GM19324 (cell line): Measurements from ENCODE around the gene MVB12B.

Experiments used
- ATAC-seq: cut with Tn5 transposase; IDR thresholded peaks from one replicate; pipeline ENCODE4 v1.9.1; 2021; ENCODE audit warnings: mild to moderate bottlenecking, moderate library complexity; ENCODE audit not compliant: unreplicated experiment, low FRiP score

The MVB12B gene

DNA sequence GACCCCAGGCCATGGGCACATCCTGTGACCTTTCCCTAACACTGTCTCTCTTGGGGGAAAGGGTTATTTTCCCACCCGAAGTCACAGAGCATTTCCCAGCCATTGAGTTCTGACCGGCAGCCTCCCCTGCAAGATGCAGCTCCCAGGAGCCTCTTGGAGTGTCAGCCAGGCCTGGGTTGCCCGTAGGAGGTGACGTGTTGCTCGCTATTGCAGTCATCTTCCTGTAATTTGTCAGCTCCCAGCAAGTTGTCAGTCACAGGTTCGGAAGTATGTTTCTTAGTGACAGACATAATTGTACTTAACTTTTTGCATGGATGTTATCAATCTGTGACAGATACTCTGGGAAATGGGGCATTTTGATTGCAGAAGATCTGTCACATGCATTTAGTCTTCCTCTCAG lies 74.5 kb downstream of the MVB12B start:
- no peak for ATAC-seq

DNA sequence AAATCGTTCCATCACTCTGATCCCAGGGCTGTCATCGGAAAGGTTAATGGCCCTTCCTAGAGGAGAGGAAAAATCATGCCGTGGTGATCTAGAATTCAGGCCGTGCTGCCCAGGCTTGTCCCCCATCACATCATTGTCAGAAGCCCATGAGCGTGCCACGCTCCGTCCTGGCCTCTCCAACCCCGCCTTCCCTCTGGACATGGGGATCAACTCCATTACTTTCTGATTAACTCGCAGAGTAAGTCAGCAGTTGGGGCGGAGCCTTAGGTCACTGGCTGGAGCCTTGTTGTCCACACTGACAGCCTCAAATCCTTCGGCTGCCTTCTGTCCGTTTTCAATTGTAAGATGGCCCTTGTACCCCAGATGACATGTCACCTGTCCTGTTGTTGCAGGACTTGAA lies 75.0 kb downstream of the MVB12B start:
- ATAC-seq: no peak

DNA sequence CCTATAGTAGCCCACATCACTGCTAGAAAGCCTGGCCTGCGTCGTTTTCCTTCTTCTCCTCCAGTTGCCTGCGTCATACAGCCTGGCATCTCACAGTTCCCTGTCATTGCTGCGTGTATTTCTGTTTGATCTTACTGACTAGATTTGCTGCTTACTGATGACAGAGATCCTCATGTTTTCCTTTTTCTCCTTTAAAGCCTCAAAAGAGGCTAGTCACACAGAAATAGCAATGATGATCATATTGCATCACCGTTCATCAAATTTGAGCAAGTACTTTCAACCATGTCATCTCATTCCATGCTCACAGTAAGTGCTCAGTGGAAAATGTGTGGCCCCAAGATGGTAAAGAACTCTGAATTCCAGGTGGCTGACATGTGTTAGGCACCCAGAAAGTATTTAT lies 76.8 kb downstream of the MVB12B start:
- ATAC-seq: no peak

DNA sequence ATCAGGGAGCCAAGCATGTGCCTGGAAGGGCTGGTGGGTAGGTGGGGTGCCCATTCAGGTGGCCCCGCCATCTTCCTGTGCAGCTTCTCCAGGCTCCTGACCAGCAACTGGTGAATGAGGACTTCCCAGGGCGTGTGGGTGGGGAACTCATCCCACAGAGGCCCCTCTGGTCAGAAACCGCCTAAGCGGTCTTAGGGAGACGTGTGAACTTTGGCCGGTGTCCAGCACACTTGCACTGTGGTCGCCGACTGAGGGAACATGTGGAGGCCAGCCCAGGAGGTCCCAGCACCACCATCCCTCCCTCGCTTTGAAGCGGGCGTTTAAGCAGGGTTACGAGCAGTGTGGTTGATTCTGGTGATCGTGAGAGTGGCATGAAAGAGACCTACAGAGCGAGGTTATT lies 77.8 kb downstream of the MVB12B start:
- no peak for ATAC-seq

DNA sequence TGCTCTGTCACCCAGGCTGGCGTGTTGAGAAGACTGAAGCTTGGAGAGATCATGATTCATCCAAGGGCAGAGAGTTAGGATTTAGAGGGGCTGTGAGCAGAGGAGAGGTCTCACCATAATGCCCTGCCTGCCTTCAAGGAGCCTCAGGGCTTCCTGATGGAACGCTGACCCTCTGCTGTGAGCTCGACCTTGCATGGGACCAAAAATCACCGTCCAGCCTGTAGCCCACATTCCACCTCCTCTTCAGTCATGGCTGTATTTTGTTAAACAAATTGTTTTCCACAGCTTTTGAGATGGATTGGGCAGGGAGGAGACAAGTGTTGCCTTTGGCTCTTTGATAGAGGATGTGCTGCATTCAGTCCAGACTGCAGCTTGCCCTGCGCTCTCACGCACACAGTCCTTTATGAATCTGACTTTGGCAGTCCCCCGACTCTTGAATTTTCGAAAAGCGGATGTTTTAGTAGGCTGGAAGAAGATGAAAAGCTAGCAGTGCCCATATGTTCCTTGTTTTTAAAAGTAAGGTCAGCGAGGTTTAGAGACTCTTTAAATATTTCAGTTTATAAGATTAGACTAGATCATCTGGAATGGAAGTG lies 79.5 kb downstream of the MVB12B start:
- ATAC-seq: no peak

DNA sequence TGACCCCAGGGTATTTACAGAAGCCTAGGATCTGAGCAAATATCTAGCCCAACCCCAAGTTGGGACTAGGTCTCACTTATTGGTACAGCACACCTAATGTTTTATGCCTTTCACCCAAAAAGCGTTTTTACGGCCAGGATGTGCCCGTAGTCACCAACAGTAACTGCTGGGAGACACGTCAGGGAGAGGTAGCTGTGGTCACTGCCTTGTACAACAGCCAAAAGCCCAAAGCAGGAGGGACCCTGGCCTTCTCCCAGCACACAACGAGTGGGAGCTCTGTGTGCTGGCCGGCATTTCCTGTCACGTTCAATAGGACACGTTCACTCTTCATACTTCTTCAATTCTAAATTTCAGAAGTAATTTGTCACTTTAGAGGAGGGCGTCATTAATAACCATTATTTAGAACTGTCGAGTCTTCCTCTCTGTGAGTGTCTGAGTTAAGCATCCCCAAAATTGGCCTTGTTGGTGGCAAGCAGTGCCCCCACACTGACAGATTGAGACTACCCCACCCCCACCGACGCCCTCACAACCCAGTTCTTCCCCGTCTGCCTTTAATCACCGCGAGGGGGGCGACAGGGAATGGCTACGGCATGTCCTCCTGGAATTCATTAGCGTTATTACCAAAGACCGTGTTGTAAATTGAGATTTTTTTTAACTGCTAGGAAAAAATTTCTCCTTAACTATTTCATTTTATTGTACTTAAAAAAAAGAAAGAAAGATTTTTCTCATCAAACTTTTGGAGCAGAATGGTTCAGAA lies 80.7 kb downstream of the MVB12B start:
- ATAC-seq: no peak

DNA sequence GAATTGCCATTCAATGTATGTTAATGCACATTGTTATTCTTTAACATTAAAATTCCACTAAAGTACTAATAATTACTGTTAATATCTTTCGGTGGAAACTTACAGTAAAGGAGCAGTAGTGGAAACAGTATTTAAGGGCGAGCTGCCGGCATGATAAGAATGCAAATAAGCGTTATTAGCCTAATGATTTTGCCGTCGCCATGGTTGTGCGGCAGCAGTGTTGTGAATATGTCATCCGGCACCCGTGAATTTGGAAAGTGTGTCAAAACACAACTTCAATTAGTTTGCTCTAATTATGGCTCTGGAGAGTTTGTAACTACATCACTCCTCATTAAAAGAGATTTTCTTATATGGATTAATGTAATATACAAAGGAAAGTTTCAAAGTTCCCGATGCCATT lies 81.4 kb downstream of the MVB12B start:
- no peak for ATAC-seq

DNA sequence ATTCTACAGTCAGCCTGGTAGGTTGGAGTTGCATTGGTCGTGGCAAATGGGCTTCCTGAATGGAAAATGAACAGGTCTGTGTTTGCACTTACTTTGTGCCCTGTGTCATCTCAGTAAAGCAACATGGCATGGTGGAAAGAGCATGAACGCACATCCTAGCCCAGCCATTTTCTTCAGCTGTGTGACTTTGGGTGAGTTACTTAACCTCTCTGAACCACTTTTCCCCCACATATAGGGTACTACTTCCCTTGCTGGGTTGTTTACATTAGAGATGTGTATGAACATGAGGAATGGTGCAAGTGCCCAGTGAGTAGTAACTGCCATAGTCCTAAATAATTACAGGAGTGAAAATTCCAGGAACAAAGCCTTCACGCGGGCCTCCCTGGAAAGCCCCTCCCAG lies 83.6 kb downstream of the MVB12B start:
- ATAC-seq: no peak

DNA sequence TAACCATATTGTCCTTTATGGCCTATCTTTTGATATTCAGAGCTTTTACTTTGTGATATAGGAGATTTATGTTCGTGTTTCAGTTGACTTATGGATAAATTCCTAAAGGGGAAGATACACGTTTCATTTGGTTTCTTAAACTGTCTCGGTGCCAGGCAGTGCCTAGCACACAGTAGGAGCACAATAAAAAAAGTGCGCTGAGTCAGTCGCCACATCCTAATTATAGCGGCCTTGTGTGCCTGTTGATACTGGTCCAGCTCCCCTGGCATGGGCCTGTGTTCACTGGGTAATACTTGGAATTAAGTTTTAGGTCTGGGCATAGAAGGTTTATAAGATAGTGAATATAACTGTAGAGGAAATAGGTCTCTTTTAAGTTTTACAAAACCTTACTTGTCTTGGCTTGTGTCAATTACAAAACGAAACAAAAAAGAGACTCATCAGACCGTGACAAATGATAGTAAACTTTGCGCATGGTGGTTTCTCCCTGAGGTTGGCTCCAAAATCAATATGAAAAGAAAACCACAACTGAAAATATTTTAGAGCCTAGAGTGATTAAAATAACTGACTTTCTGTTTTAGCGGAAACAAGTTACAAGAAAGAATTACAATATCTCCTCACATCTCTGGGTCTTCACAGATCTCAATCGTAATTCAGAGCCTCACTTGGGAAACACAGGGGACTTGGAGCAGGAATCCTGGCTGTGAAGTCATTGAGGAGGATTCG lies 84.8 kb downstream of the MVB12B start:
- ATAC-seq: peak; percentile 53

DNA sequence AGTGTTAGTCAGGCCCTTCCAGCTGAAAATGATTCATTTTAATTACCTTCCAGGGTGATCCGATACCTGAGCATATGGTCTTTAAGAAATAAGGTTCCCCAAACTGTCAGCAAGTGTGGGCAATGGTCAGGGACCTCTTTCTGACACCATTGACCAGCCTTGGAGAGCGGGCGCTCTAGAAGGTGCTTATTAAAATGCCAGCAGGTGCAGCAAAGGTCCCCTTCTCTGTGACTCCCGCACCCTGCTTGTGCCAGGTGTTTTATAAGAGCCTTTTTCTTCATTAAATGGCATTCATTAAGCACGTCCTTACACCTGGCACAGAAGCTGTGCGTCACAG lies 85.3 kb downstream of the MVB12B start:
- peak; percentile 34 for ATAC-seq

DNA sequence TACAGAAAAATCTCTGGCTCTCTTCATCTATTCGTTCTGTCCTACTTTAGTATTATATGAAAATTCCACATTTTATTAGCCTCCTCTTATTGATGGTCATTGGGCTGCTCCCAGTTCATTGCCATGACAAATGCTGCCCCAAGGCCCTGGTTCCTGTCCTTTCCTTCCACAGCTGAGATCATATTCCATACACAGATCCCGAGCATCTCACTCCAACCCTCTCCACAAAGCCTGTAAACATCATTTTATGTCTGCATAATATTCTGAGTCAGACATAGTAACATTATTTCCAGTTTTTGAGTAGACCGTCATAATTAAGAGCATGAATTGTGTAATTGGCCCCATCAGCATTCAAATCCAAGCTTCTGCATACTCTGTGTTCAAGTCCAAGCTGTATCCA lies 86.3 kb downstream of the MVB12B start:
- ATAC-seq: no peak

DNA sequence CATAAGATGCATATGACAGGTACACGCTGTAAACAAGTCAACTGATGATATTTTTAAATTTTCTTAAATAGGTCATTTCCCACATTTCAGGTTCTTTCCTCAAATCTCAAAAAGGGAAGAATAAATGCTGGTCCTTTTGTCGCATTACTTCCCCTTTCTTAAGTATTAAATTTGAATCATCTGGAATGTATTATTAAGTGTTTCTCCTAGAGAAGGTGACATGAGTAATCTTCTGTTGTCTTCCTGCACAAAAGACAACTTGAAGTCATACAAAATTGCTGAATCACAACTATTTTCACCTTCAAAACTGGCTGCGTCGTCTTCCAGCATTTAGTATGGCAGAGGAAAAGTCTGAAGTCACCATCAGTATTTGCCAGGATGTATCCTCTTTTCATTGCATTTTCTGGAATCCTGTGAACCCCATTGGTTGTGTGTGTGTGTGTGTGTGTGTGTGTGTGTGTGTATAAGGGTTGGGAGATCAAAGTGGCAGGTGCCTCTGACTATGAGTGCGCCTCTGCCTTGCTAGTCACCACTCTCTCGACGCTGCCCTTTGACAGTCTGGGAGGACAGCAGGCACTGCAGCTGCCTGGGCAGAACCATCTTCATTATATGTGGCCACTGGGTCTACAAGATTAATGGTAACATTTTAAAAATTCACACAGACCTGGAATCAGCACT lies 86.9 kb downstream of the MVB12B start:
- no peak for ATAC-seq

DNA sequence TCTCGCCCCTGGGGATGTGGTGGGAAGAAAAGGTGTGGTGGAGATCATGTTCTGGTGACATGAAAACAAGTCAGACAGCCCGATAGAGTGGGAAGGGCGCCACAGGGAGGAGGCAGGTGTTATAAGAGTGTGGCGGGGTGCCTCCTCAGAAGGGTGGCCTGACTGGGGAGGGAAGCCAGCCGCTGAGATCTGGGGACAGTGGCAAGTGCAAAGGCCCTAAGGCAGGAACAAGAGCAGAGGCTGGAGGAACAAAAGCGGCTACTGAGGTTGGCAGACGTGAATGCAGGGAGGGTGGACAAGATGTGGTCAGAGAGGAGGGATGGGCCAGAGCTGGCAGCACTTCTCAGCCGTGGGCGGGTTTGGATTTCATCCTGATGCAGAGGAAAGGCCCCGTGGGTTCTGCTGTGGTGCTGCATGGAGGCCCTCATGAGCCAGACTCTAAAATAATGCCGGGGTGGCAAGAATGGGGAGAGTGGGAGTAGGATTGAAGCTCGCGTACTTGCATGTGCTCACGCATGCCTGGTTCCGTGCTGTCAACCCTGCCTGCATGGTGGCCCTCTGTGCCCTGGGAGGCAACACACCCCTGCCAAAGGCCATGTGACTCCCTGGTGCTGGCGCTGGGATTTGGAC lies 89.2 kb downstream of the MVB12B start:
- ATAC-seq: no peak

DNA sequence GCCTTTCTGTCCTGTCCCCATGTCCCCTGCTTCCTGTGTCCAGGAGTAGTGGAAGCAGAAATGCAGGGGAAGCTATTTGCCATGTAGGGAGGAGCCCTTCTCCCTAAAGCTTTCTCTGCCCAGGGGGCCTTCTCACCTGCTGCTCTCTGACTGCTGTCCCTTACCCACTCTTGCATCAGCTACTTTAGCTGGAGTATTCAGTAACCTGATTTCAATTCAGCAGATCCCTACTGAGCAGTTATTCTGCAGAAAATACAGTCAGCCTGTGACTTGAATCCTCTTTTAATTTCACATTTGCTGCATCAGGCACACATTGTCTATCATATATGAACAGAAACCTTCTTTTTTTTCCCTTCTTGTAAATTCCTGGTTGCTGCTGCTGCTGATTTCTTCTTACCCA lies 90.4 kb downstream of the MVB12B start:
- ATAC-seq: no peak

DNA sequence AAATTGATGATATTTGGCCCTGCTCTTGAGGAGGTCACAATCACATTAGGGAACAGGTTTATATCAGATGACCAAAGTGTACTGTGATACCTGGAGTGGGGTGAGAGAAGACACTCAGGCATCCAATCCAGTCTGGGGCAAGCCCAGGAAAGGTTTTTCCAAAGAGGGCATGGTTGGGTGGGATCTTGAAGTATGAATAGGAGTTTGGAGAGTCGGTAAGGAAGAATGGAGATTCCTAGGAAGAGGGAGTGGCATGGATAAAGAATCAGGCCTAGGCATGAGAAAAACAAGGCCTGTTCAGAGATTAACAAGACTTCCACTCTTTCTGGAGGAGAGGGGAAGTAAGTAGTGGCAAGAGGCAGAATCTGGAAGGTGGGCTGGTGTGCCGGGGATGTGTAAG lies 91.1 kb downstream of the MVB12B start:
- no peak for ATAC-seq

DNA sequence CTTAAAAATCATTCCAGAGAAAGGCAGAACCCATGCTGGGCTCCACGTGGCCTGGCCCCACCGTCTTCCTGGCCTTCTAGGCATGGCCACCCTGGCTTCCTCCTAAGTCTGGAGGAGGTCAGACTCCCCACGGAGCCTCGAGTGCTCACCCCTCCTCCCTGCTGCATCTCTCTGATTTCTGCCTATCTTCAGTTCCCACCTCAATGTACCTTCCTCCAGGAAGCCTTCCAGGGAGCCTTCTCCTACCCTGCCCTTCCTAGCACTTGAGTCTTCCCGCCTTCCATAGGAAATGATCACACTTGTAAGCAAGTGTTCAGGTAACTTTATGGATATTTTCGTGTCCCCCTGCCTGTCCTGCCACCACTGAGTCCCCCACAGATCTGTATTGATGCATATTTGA lies 92.0 kb downstream of the MVB12B start:
- no peak for ATAC-seq

DNA sequence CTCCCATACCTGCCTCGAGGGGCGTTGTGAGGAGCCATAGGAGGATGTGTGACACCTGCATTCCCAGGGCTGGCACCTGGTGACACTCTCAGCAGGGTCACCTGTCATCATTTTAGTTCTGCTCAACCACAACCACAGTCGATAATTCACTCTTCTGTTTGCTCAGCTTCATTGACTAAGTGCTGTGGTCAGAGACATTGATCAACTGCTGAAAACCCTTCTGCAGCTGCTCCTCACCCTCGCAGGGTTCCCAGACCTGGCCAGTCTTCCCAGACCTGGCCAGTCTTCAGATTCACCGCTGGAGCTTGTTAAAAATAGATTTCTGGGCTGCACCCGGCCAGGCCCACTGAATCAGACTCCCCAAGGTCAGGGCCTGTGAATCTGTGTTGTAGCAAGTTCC lies 92.8 kb downstream of the MVB12B start:
- ATAC-seq: no peak

DNA sequence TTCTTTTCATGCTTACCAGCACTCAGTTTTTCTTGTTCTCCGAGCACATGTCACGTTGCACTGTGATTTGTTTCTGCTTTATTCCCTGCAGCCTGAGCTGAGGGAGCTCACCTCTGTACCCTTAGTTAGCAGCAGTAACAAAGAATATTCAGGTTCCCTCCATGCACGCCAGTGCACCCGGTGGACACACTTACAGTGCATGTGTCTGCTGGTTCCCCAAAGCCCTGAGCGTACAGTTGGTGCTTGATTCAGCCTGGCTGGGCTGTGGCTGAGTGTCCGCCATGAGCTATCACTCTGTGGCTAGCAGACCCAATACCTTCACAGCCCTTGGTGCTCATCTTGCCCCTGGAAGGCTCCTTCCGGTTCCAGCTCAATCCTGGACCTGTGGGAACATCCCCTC lies 93.5 kb downstream of the MVB12B start:
- ATAC-seq: no peak

DNA sequence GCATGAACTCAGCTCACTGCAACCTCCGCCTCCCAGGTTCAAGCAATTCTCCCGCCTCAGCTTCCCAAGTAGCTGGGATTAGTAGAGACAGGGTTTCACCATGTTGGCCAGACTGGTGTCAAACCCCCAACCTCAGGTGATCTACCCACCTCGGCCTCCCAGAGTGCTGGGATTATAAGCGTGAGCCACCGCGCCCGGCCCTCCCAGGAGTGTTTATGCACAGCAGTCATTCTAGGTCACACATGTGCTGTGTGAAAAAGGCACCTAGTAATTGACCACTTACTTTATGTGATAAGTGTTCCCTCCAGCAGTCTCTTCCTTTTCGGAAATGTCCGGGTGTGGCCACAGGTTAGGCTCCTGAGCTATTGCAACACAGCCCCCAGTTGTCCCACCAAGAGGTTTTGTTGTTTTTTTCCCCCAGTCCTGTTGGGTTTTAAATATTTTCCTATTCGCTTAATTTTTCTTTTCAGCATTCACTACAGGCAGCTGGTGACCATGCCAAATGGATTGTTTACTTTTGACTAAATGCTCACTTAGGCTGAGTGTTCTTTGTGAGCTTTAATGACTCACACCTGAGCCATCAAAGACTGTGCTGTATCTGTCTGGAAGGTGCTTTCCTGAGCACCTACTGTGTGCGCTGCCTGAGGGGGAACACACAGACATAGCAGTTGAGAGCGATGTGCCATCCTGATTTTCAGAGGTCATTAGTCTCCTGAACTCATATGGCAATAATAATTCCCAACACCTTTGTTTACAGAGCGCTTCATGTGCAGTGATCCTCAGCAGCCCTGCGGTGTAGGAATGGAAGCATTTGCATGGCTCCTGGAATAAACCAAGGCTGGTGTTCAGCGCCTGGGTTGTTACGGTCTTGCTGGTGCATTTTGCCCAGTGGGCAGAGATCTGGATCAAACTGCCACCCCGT lies 94.3 kb downstream of the MVB12B start:
- ATAC-seq: no peak
